Measurements from ENCODE around the gene BSPRY. TPM values are rescaled to one million over a fixed set of nuclear protein-coding genes. Genes with fewer than 3 reads are reported as not detected.
"Not testable (repeated sequence)": the region's sequence is repeated elsewhere in the genome, so short reads cannot be mapped to it uniquely, and the experiment has no call there.

The BSPRY gene
- total RNA-seq, 1 donor from 2014 or later = 0.27 TPM

DNA sequence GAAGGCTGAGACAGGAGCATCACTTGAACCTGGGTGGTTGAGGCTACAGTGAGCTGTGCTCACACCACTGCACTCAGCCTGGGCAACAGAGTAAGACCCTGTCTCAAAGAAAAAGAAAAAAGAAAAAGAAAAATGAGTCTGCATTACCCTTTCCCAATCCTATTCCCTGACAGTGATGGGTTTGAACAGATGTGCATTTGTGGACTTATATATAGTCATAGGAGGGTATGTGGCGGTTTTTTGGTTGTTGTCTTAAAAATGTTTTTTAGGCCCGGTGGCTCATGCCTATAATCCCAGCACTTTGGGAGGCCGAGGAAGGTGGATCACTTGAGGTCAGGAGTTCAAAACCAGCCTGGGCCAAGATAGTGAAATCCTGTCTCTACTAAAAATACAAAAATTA lies 14.0 kb downstream of the BSPRY start:
- Histone ChIP-seq H3K27me3 (ENCODE audit: insufficient read depth, low read length) (peaks cover 16% of the 10 kb centered on the region), H3K9ac (ENCODE audit: low read length) (no peak overlapping the region), H3K27ac (ENCODE audit: low read depth, low read length) (no peak overlapping the region), H3K36me3 (ENCODE audit: insufficient read depth, low read length) (no peaks in the 10 kb centered on the region), H3K4me3 (ENCODE audit: insufficient read depth, low read depth, low read length) (no peak overlapping the region), H3K9me3 (ENCODE audit: insufficient read depth, low read depth, low read length) (no peaks in the 10 kb centered on the region), H3K79me2 (ENCODE audit: insufficient read depth, low read length) (no peaks in the 10 kb centered on the region), H2AFZ (ENCODE audit: low read depth, low read length) (no peak overlapping the region), H3K4me1 (ENCODE audit: insufficient read depth, low read length) (peaks cover 4% of the 10 kb centered on the region), H4K20me1 (ENCODE audit: insufficient read depth, low read length) (no peaks in the 10 kb centered on the region), H3K4me2 (ENCODE audit: low read length) (no peak overlapping the region)
- peaks cover 14% of the 10 kb centered on the region for H3K27me3 Mint-ChIP-seq (ENCODE audit: low read depth, unreplicated experiment)
- DNase-seq (ENCODE audit: low read depth) = no peak
- TF ChIP-seq EZH2 (IDR thresholded peaks at IDR 0.05; ENCODE audit: insufficient read depth, low read length) = no peak
- TF ChIP-seq, protein P1, sequence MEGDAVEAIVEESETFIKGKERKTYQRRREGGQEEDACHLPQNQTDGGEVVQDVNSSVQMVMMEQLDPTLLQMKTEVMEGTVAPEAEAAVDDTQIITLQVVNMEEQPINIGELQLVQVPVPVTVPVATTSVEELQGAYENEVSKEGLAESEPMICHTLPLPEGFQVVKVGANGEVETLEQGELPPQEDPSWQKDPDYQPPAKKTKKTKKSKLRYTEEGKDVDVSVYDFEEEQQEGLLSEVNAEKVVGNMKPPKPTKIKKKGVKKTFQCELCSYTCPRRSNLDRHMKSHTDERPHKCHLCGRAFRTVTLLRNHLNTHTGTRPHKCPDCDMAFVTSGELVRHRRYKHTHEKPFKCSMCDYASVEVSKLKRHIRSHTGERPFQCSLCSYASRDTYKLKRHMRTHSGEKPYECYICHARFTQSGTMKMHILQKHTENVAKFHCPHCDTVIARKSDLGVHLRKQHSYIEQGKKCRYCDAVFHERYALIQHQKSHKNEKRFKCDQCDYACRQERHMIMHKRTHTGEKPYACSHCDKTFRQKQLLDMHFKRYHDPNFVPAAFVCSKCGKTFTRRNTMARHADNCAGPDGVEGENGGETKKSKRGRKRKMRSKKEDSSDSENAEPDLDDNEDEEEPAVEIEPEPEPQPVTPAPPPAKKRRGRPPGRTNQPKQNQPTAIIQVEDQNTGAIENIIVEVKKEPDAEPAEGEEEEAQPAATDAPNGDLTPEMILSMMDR (IDR thresholded peaks at IDR 0.05; ENCODE audit: insufficient read depth, low read depth, low read length) = no peak
- peaks cover 4% of the 10 kb centered on the region for H3K4me1 Mint-ChIP-seq (ENCODE audit: low read depth, unreplicated experiment)
- no peaks in the 10 kb centered on the region for H3K9me3 Mint-ChIP-seq (ENCODE audit: unreplicated experiment)
- no peaks in the 10 kb centered on the region for H3K36me3 Mint-ChIP-seq (ENCODE audit: low read depth, unreplicated experiment)
- no peak overlapping the region for H3K4me3 Mint-ChIP-seq (ENCODE audit: unreplicated experiment)
- no peak for FAIRE-seq
- H3K27ac Mint-ChIP-seq (ENCODE audit: unreplicated experiment) = no peak overlapping the region

DNA sequence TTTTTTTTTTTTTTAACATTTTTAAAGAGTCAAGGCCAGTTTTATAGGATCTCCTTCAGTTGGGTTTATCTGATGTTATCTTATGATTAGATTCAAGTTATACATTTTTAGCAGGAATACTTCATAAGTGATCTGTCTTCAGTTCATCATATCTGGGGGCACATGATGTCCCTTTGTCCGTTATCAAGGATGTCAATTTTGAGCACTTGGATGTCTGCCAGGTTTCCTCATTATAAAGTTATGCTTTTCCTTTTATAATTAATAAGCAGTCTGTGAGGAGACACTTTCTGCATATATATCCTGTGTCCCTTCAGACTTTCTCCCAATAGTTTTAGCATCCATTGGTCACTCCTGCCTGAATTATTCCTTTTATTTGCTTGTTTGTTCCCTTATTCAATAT lies 15.6 kb downstream of the BSPRY start:
- Mint-ChIP-seq H3K27me3 (ENCODE audit: low read depth, unreplicated experiment) (peaks cover 8% of the 10 kb centered on the region), H3K9me3 (ENCODE audit: unreplicated experiment) (no peaks in the 10 kb centered on the region), H3K4me3 (ENCODE audit: unreplicated experiment) (no peak overlapping the region), H3K36me3 (ENCODE audit: low read depth, unreplicated experiment) (no peaks in the 10 kb centered on the region), H3K4me1 (ENCODE audit: low read depth, unreplicated experiment) (peaks cover 4% of the 10 kb centered on the region), H3K27ac (ENCODE audit: unreplicated experiment) (no peak overlapping the region)
- no peak overlapping the region for H3K9ac ChIP-seq (ENCODE audit: low read length)
- no peaks in the 10 kb centered on the region for H4K20me1 ChIP-seq (ENCODE audit: insufficient read depth, low read length)
- H3K79me2 ChIP-seq (ENCODE audit: insufficient read depth, low read length) = no peaks in the 10 kb centered on the region
- peaks cover 8% of the 10 kb centered on the region for H3K27me3 ChIP-seq (ENCODE audit: insufficient read depth, low read length)
- no peaks in the 10 kb centered on the region for H3K36me3 ChIP-seq (ENCODE audit: insufficient read depth, low read length)
- no peaks in the 10 kb centered on the region for H3K9me3 ChIP-seq (ENCODE audit: insufficient read depth, low read depth, low read length)
- no peak for DNase-seq (ENCODE audit: low read depth)
- H3K4me3 ChIP-seq (ENCODE audit: insufficient read depth, low read depth, low read length) = no peak overlapping the region
- no peak overlapping the region for H3K4me2 ChIP-seq (ENCODE audit: low read length)
- TF ChIP-seq, protein P1 (IDR thresholded peaks at IDR 0.05; ENCODE audit: insufficient read depth, low read depth, low read length) = no peak
- TF ChIP-seq EZH2 (IDR thresholded peaks at IDR 0.05; ENCODE audit: insufficient read depth, low read length) = no peak
- H2AFZ ChIP-seq (ENCODE audit: low read depth, low read length) = no peak overlapping the region
- H3K4me1 ChIP-seq (ENCODE audit: insufficient read depth, low read length) = peaks cover 4% of the 10 kb centered on the region
- FAIRE-seq = no peak
- H3K27ac ChIP-seq (ENCODE audit: low read depth, low read length) = no peak overlapping the region

- H3K79me2 ChIP-seq (ENCODE audit: insufficient read depth, low read length); H3K36me3 ChIP-seq (ENCODE audit: insufficient read depth, low read length); H3K27ac Mint-ChIP-seq (ENCODE audit: unreplicated experiment); H3K27me3 Mint-ChIP-seq (ENCODE audit: low read depth, unreplicated experiment); H3K36me3 Mint-ChIP-seq (ENCODE audit: low read depth, unreplicated experiment); H3K27ac ChIP-seq (ENCODE audit: low read depth, low read length); H3K4me2 ChIP-seq (ENCODE audit: low read length); H3K9ac ChIP-seq (ENCODE audit: low read length); H3K4me3 Mint-ChIP-seq (ENCODE audit: unreplicated experiment); H2AFZ ChIP-seq (ENCODE audit: low read depth, low read length); H3K4me3 ChIP-seq (ENCODE audit: insufficient read depth, low read depth, low read length); H3K9me3 Mint-ChIP-seq (ENCODE audit: unreplicated experiment); FAIRE-seq; H3K4me1 ChIP-seq (ENCODE audit: insufficient read depth, low read length); H3K27me3 ChIP-seq (ENCODE audit: insufficient read depth, low read length); H4K20me1 ChIP-seq (ENCODE audit: insufficient read depth, low read length); H3K4me1 Mint-ChIP-seq (ENCODE audit: low read depth, unreplicated experiment); H3K9me3 ChIP-seq (ENCODE audit: insufficient read depth, low read depth, low read length); DNase-seq (ENCODE audit: low read depth): not testable (repeated sequence)
Measured at GRCh38 chr9:113365652-113366051, 16.3 kb downstream of the BSPRY start.

Data from astrocyte (in vitro differentiated cells and primary cell).